ENCODE measurements around the gene CYP2F1. TPM values are rescaled to one million over a fixed set of nuclear protein-coding genes. Genes with fewer than 3 reads are reported as not detected.
A peak's percentile ranks its signal among the peaks of the same experiment; 100 is the strongest.
"Not testable (repeated sequence)": the region's sequence is repeated elsewhere in the genome, so short reads cannot be mapped to it uniquely, and the experiment has no call there.

Gene CYP2F1
- total RNA-seq, 1 experiment from 2014 or later = not detected

DNA sequence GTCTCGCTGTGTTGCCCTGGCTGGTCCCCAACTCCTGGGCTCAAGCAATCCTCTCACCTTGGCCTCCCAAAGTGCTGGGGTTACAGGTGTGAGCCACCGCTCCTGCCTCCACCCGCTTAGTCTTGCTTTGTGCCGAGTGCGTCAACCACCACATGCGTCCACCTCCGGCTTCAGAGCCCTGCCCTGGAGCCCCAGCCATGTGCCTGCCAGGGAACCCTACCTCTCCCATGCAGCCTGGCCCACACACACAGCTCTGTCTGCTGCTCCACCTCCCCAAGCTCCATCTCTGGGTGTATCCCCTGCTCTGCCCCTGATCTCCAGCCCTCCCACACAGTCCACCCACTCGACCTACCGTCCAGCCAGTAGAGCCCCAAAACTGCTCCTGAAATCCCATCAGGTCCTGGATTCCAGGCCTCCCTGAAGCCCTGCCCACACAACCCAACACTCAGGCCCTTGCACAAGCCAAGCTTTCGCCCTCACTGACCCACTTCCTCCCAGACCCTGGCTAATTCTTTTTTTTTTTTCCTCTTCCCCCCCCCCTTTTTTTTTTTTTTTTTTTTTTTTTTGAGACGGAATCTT is 9.6 kb downstream of the CYP2F1 start:
- in situ Hi-C loops (cut with HindIII; ENCODE audit: low sequenced_read_pairs) = no loop called here
- DNase-seq (ENCODE audit: low spot score) = no peak

DNA sequence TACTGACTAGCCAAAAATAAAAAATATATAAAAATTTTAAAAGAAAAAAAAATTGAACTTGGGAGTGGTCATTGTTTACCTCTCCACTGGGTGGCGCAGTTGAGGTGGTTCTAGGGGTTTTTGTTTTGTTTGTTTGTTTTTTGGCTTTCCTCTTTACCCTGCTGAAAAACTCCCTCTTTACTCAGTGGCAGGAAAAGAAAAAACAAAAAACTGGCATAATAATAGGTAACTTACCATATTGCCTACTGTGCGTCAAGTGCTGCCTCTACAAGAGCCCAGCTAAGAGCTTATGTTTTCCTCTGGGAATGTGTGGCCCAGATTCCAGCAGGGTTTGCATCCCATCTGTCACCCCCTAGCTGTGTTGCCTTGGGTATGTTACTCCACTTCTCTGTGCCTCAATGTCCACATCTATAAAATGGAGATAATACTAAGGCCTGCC is 12.6 kb downstream of the CYP2F1 start:
- DNase-seq (ENCODE audit: low spot score); in situ Hi-C loops (cut with HindIII; ENCODE audit: low sequenced_read_pairs): not testable (repeated sequence)

DNA sequence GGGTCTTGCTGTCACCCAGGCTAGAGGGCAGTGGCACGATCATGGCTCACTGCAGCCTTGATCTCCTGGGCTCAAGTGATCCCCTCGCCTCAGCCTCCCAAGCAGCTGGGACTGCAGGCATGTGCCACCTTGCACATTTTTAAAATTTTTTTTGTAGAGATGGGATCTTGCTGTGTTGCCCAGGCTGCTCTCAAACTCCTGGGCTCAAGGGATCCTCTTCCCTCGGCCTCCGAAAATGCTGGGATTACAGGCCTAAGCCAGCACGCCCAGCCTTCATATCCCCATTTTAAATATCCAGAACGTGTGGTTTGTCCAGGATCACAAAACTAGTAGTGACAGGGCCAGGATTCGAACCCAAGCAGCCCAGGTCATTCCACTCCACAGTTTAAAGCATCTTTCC is 13.1 kb downstream of the CYP2F1 start:
- DNase-seq (ENCODE audit: low spot score); in situ Hi-C loops (cut with HindIII; ENCODE audit: low sequenced_read_pairs): not testable (repeated sequence)

DNA sequence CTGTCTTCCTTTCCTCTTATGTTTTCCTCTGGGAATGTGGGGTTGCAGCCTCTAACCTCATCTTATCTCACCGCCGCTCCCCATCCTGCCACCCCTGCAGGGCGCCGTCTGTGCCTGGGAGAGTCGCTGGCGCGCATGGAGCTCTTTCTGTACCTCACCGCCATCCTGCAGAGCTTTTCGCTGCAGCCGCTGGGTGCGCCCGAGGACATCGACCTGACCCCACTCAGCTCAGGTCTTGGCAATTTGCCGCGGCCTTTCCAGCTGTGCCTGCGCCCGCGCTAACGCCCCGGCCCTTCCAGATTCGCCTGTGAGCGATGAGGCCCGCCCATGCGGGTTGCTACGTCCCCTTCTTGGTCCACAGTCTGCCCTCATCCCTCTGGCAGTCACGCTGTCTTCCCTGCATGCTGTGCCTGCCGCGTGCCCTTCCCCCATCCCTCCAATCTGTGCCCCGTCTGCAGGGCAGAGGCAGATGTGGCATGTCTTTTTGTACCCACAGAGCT is 13.6 kb downstream of the CYP2F1 start:
- DNase-seq (ENCODE audit: low spot score); in situ Hi-C loops (cut with HindIII; ENCODE audit: low sequenced_read_pairs): not testable (repeated sequence)

DNA sequence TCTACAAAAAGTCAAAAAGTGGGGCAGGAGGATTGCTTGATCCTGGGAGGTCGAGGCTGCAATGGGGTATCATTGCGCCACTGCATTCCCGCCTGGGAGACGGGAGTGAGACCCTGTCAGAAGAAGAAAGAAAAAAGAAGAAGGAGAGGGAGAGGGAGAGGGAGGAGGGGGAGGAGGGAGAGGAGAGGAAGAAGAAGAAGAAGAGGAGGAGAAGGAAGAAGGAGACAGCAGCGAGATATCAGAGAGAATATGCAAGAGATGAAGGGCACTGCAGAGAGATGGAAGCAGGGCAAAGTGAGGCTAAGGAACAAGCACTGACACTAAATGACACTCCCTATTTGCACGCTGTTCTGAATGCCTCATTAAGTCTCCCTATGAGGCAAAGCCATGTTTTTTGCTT is 14.5 kb downstream of the CYP2F1 start:
- in situ Hi-C loops (cut with HindIII; ENCODE audit: low sequenced_read_pairs) = no loop called here
- DNase-seq (ENCODE audit: low spot score) = no peak

DNA sequence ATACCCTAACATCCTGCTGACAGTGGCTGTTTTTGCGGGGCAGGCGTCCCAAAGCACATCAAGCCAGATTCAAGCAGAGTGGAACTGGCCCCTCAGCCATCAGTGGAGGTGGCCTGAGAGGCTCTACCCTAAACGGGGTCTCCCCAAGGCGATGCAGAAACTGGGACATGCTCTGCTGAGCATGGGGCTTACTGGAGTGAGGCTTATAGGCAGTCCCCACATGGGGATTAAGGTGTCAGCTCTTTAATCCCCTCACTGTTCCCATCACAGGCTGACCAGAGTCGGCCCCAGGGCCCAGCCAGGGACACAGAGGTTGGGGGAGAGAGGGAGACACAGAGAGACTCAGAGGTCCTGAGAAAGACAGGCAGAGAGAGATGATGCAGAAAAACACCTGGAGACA is 17.0 kb downstream of the CYP2F1 start:
- DNase-seq (ENCODE audit: low spot score) = no peak
- in situ Hi-C loops (cut with HindIII; ENCODE audit: low sequenced_read_pairs) = no loop called here

DNA sequence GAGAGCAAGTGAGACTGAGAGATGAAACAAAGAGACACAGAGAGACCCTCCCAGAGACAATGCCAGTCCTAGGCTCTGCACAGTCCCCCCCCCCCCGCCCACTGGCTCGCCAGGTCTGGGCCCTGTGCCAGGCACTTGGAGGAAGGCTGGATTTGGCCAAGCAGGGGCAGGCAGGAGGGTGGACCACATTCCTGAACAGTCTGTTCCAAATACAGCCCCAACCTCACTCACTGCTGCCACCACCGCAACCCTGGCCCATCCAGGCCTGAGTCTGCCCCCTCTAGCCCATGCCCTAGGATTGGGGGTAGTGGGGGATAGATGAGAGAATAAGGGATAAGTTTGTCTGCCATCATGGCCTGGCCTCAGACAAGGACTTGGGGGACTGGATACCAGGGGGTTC is 19.0 kb downstream of the CYP2F1 start:
- no peak for DNase-seq (ENCODE audit: low spot score)
- in situ Hi-C loops (cut with HindIII; ENCODE audit: low sequenced_read_pairs) = no loop called here

DNA sequence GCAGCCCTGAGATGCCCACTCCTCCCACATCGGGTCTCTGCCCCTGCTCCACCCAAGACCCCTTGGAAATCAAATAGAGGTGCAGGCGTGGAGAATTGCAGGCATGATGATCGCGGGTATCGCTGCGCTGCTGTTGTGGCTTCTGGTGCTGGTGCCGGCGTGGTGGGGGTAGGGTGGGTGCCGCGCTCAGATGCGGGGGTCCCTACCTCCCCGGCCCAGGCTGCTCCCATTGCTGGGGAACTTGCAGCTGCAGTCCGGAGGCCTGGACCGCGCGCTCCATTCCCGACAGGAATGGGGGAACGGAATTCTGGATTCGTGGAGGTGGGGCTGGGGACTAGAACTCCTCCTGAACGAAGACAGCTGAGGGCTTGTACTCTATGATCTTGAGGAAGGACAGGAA is 20.4 kb downstream of the CYP2F1 start:
- no peak for DNase-seq (ENCODE audit: low spot score)
- in situ Hi-C loops (cut with HindIII; ENCODE audit: low sequenced_read_pairs) = no loop called here

DNA sequence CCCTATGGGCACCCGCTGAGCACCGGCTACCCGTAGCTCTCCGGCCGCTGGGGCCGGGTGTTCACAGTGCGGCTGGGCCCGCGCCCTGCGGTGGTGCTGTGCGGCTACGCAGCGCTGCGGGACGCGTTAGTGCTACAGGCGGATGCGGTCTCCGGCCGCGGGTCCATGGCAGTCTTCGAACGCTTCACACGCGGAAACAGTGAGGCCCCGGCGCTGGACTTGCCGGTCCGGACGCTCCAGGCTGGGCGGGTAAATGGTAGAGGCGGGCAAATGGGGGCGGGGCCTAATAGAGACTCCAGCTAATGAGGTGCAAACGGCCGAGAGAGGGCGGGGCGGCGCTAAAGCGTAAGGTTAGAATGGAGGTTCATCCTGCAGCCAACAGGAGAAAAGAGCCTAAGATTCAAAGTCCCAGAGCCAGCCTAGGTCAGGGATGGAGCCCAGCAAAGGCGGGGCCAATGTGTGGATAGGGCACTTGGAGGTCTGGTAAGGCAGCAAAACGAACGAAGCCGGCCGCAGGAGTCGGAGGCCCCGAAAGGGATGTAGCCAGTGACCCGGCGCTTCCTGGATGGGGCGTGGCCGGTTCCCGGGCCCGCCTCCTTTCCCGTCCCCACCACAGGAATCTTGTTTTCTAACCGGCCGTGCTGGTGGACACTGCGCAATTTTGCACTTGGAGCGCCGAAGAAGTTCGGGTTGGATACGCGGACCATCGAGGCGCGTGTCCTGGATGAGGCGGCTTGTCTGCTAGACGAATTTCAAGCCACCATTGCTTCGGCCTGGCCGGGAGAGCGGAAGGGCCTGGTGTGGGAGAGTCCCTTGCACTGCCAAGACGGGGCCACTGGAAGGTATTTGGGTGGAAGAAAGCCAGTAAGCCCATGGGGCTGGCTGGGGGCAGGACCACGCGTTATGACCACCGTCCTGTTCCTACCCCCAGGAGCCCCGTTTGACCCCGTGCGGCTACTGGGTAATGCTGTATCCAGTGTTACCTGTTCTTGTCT is 21.5 kb downstream of the CYP2F1 start:
- peak; percentile 11 for DNase-seq (ENCODE audit: low spot score)
- in situ Hi-C loops (cut with HindIII; ENCODE audit: low sequenced_read_pairs) = not testable (repeated sequence)

DNA sequence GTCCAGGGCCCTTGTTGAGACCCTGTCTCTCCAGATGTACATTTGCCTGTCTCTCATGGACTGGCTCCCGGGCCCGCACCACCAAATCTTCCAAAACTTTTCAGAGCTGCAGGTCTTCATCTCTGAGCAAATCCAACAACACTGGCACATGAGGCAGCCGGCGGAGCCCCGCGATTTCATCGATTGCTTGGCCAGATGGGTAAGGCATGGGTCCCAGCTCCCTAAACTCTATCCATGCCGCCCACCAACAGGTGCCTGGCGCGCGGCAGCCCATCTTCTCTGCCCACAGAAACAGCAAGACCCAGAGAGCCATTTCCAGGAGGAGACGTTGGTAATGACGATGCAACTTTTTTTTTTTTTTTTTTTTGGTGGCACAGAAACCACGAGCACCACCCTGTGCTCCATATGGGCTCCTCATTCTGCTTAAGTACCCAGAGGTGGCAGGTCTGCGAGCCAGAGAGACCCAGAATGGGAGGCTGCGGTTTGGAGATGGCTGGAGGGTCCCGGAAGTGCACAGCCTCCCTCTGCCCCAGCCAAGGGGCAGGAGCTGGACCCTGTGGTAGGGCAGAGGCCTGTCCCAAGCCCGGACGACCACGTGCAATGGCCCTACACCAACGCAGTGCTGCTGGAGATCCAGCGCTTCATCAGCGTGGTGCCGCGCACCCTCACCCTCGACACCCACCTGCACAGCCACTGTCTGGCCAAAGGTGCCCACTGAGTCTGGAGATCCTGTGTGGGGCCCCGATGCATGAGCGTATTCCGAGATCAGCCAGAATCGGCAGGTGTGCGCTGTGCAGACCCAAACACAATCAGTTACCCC is 22.6 kb downstream of the CYP2F1 start:
- in situ Hi-C loops (cut with HindIII; ENCODE audit: low sequenced_read_pairs) = no loop called here
- no peak for DNase-seq (ENCODE audit: low spot score)

DNA sequence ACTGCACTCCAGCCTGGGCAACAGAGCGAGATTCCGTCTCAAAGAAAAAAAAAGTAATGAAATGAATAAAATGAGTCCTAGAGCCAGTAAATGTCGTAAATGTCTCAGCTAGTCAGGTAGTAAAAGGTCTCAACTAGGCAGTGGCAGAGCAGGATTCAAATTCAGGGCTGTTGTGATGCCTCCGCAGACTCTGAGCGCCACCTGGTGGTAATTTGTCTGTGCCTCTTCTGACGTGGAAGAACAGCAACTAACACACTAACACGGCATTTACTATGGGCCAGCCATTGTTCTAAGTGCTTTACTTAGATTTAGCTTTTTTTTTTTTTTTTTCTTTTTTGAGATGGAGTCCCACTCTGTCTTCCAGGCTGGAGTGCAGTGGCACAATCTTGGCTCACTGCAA is 30.2 kb downstream of the CYP2F1 start:
- in situ Hi-C loops (cut with HindIII; ENCODE audit: low sequenced_read_pairs) = no loop called here
- DNase-seq (ENCODE audit: low spot score) = peak; percentile 45

DNA sequence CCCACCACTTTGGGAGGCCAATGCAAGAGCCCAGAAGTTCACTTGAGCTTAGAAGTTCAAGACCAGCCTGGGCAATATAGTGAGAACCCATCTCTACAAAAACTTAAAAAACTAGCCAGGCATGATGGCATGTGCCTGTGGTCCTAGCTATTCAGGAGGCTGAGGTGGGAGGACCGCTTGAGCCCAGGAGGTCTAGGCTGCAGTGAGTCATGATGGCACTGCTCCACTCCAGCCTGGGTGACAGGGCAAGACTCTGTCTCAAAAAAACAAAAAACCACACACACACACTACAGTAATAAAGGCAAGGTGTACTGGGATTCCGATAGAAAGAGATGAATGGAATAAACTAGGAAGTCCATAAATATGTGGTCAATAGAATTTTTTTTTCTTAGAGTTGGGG is 35.6 kb downstream of the CYP2F1 start:
- no peak for DNase-seq (ENCODE audit: low spot score)
- in situ Hi-C loops (cut with HindIII; ENCODE audit: low sequenced_read_pairs) = no loop called here

DNA sequence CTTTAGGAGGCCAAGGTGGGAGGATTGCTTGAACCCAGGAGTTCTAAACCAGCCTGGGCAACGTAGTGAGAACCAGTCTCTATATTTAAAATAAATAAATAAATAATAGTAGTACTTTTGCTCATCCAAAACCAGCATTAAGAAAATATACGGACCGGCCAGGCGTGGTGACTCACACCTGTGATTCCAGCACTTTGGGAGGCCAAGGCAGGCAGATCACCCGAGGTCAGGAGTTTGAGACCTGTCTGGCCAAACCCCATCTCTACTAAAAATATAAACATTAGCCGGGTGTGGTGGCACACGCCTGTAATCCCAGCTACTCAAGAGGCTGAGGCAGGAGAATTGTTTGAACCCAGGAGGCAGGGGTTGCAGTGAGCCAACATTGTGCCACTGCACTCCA is 36.8 kb downstream of the CYP2F1 start:
- in situ Hi-C loops (cut with HindIII; ENCODE audit: low sequenced_read_pairs); DNase-seq (ENCODE audit: low spot score): not testable (repeated sequence)

DNA sequence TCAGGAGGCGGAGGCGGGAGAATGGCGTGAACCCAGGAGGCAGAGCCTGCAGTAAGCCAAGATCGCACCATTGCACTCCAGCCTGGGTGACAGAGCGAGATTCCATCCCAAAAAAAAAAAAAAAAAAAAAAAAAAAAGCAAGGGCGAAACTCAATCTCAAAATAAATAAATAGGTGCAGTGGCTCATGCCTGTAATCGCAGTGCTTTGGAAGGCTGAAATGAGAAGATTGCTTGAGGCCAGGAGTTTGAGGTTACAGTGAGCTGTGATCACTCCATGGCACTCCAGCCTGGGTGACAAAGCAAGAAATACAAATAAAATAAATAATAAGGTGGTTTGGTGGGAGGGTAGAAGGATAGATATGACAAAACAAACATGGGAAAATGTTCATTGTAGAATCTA is 39.8 kb downstream of the CYP2F1 start:
- in situ Hi-C loops (cut with HindIII; ENCODE audit: low sequenced_read_pairs) = no loop called here
- DNase-seq (ENCODE audit: low spot score) = no peak

DNA sequence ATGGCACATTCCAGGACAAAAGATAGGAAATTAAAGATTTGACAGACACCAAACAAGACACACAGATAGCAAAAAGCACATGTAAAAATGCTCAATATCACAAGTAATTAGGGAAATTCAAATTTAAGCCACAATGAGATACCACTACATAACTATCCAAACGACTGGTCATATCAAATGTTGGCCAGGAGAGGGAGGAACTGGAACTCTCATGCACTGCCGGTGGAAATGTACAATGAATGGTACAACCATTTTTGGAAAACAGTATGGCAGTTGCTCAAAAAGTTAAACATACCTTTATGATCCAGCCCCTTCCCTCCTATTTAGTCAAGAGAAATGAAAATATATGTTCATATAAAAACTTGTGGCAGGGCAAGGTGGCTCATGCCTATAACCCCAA is 42.0 kb downstream of the CYP2F1 start:
- in situ Hi-C loops (cut with HindIII; ENCODE audit: low sequenced_read_pairs) = no loop called here

DNA sequence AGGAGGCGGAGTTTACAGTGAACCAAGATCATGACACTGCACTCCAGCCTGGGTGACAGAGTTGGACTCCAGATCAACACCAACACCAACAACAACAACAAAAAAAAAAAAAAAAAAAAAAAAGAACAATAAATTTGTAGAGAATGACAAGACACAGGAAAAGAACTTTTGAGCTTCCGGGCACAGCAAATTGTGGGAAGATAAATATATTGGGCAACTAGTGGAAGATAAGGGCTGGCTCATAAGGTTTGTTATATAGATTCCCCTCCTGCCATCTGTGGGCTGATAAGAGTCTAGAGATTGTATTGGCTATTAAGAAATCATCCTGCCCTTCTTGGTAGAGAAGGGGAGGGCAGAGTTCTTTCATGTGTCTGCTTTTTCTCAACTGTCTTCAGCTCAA is 45.6 kb downstream of the CYP2F1 start:
- DNase-seq (ENCODE audit: low spot score) = no peak
- in situ Hi-C loops (cut with HindIII; ENCODE audit: low sequenced_read_pairs) = no loop called here

More for the DNA sequence above, 42.0 kb downstream of the CYP2F1 start:
- no peak for DNase-seq (ENCODE audit: low spot score)

DNA sequence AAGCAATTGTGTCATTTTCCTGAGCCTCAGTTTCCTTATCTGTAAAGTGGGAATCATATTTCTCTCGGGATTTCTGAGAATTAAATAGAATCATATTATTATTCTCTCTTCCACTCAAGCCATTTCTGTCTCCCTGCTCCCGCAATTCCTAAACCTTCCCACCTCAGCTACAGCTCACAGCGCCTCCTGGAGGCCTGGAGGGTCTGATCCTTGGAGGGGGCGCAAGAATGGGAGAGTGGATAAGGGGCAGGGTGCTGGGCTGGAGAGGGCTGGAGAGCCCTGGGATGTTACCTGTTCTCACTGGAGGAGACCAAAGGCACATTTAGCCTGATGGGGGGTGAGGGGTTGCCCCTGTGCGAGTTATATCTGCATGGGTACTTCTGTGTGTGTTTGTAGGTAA is 47.7 kb downstream of the CYP2F1 start:
- in situ Hi-C loops (cut with HindIII; ENCODE audit: low sequenced_read_pairs) = no loop called here
- no peak for DNase-seq (ENCODE audit: low spot score)

DNA sequence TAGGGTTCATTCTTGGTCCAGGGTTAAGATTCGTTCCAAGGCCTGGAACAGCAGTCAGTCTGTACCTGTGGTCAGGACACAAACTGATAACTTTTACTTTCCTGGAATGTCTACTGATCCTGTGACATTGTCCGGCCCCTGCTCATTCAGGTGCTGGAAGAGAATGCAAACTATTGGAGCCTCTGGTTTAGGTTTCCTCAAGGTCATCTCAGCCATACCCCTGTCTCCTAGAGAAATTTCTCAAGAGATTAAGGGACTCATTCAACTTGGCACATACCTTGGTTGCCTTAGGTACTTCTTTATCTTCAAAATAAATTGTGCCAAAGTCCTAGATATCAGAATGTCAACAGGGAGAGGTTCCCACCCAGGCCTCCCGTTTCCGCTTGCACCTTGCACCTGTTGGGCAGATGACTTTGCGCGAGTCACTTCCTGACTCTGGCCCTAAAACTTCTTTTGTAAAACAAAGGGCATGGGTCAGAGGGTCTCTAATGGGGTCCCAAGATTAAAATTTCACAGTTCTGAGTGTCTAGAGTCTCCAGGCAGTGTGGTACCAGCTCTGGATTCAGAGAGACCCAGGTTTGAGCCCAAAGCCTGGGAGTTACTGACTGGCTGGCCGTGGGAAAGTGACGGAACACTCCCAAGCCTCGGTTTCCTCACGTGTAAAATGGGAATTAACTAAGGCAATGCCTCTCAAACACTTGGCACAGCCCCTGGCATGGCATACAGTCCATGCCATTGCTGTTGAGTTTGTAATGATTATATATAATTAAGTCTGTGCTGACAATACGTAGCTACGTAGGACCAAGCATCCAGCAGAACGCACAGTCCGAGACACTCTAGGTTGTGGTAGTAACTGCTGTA is 52.9 kb downstream of the CYP2F1 start:
- in situ Hi-C loops (cut with HindIII; ENCODE audit: low sequenced_read_pairs) = no loop called here
- no peak for DNase-seq (ENCODE audit: low spot score)

Data from G401 (cell line).